A549 treated with AZD9567 at 1 μM for 4 hours (cell line): ENCODE data around the gene PARL. TPM values are rescaled to one million over a fixed set of nuclear protein-coding genes. Genes with fewer than 3 reads are reported as not detected.

Experiments
- total RNA-seq: library from RNA; stranded (reverse); fragments of 200-300 nt; extraction: Qiagen RNA extraction; gene quantifications from 5 replicates; pipeline ENCODE4 v1.2.3, GENCODE V29; 2022; ENCODE audit not compliant: insufficient read depth

Gene PARL
- total RNA-seq: 59.0 to 71.3 TPM (median 66.5 TPM) in 5 replicates

GRCh38 chr3:183884427-183885296, at the start of gene PARL:
Gene PARL (minus strand): TSS chr3:183884880. CDS start chr3:183884846, 34 bp downstream.

GRCh38 chr3:183825456-183826161, 59.1 kb downstream of the PARL start, which contains the start of gene MAP6D1:
Gene MAP6D1 (minus strand): TSS chr3:183825577. CDS start chr3:183825547, 30 bp downstream.

Other genes starting within 250 kb of the PARL start
- gene KLHL24, start 249.3 kb downstream of the PARL start, total RNA-seq: 5.1 to 8.8 TPM (median 6.5 TPM) in 5 replicates
- 10.5 to 14.0 TPM (median 12.0 TPM) in 5 replicates for gene YEATS2, start 187.1 kb downstream of the PARL start, total RNA-seq
- 7.2 to 11.2 TPM (median 8.0 TPM) in 5 replicates for gene MAP6D1, start 59.3 kb downstream of the PARL start, total RNA-seq
- gene ABCC5, start 133.0 kb upstream of the PARL start, total RNA-seq: 9.1 to 17.1 TPM (median 15.7 TPM) in 5 replicates
- not detected in 5 replicates for gene HTR3D, start 146.9 kb upstream of the PARL start, total RNA-seq
- not detected in 5 replicates for gene HTR3C, start 168.2 kb upstream of the PARL start, total RNA-seq
- gene HTR3E, start 212.2 kb upstream of the PARL start, total RNA-seq: not detected in 5 replicates